H1 (cell line): Measurements from ENCODE around the gene LRRC32. TPM values are rescaled to one million over a fixed set of nuclear protein-coding genes. Genes with fewer than 3 reads are reported as not detected.

ENCODE experiments used
- CTCF ChIA-PET: fragments of 300-600 bp; sonication (Branson Sonifier 250); formaldehyde crosslinking; loops from one replicate; lab custom pipeline; 2021; ENCODE audit not compliant: partially characterized antibody; lab: Charles Lee
- POLR2A ChIA-PET: fragments of 300-600 bp; sonication (Branson Sonifier 250); formaldehyde crosslinking; loops from one replicate; lab custom pipeline; 2021; ENCODE audit warnings: inconsistent platforms; ENCODE audit not compliant: partially characterized antibody; lab: Charles Lee
- DNase-seq, 2 experiments: peaks; one replicate each; pipeline versions ENCODE4 v3.0.0 to v3.0.0-alpha.2; 2010 to 2022; ENCODE audit warnings: low spot score in 2 of 2, low read depth in 1 of 2, mixed read lengths in 1 of 2
- FAIRE-seq: peaks from 2 replicates; lab custom pipeline; 2011; peaks lifted over from hg19 to GRCh38; lab: Jason Lieb, UNC
- H2AFZ ChIP-seq: 2 replicates; pipeline ENCODE4 v1.8.1; 2012; ENCODE audit warnings: low read length, inconsistent platforms
- H2AK5ac ChIP-seq: 2 replicates; pipeline ENCODE4 v1.6.1; 2013; ENCODE audit warnings: low read depth, low read length
- H2BK120ac ChIP-seq: replicated peaks from 2 replicates; pipeline ENCODE3; 2013; ENCODE audit warnings: low read depth, low read length, inconsistent platforms
- H2BK12ac ChIP-seq: 2 replicates; pipeline ENCODE4 v1.6.1; 2013; ENCODE audit warnings: low read depth, low read length
- H2BK15ac ChIP-seq: 2 replicates; pipeline ENCODE4 v1.6.1; 2013; ENCODE audit warnings: low read length
- H2BK20ac ChIP-seq: 2 replicates; pipeline ENCODE4 v1.6.1; 2013; ENCODE audit warnings: low read length
- H2BK5ac ChIP-seq: 2 replicates; pipeline ENCODE4 v1.6.1; 2013; ENCODE audit warnings: low read depth, low read length
- H3K14ac ChIP-seq: 2 replicates; pipeline ENCODE4 v1.6.1; 2013; ENCODE audit warnings: inconsistent platforms; ENCODE audit not compliant: insufficient read length
- H3K18ac ChIP-seq: 2 replicates; pipeline ENCODE4 v1.6.1; 2013; ENCODE audit warnings: low read length; ENCODE audit errors: extremely low read depth
- H3K23ac ChIP-seq: 2 replicates; pipeline ENCODE4 v1.6.1; 2013; ENCODE audit warnings: inconsistent platforms; ENCODE audit not compliant: insufficient read length
- H3K23me2 ChIP-seq: 2 replicates; pipeline ENCODE4 v1.6.1; 2013; ENCODE audit warnings: low read depth, low read length
- H3K27ac ChIP-seq: 2 replicates; pipeline ENCODE4 v1.6.1; 2011; ENCODE audit warnings: low read depth, low read length, inconsistent platforms
- H3K27me3 ChIP-seq, 4 experiments: replicated peaks in 1 of 4; 1 replicate in 1 of 4; 2 replicates in 3 of 4; pipeline versions ENCODE4 v1.6.1 to v1.8.1; 2011 to 2013; ENCODE audit warnings: low read length in 3 of 4, mild to moderate bottlenecking in 3 of 4, inconsistent platforms in 2 of 4, mixed read lengths in 2 of 4, moderate library complexity in 1 of 4; ENCODE audit not compliant: control insufficient read depth in 3 of 4, insufficient read depth in 3 of 4; ENCODE audit errors: extremely low read depth in 1 of 4
- H3K36me3 ChIP-seq, 4 experiments: 2 replicates each; pipeline versions ENCODE4 v1.6.1 to v1.8.1; 2011 to 2013; ENCODE audit warnings: mild to moderate bottlenecking in 4 of 4, low read length in 3 of 4, moderate library complexity in 2 of 4, control low read depth in 1 of 4, inconsistent platforms in 1 of 4; ENCODE audit not compliant: insufficient read depth in 4 of 4, control insufficient read depth in 2 of 4
- H3K4ac ChIP-seq: replicated peaks from 2 replicates; pipeline ENCODE3; 2013; ENCODE audit warnings: low read length, low read depth, mixed read lengths, inconsistent platforms; ENCODE audit not compliant: insufficient read length
- H3K4me1 ChIP-seq, 4 experiments: replicated peaks in 1 of 4; 1 replicate in 1 of 4; 2 replicates in 3 of 4; pipeline versions ENCODE4 v1.6.1 to v1.8.1; 2011 to 2013; ENCODE audit warnings: low read length in 3 of 4, inconsistent platforms in 2 of 4, mixed read lengths in 1 of 4; ENCODE audit not compliant: insufficient read depth in 4 of 4, control insufficient read depth in 3 of 4
- H3K4me2 ChIP-seq, 2 experiments: 2 replicates each; pipeline versions ENCODE4 v1.6.1 to v1.8.1; 2011 to 2013; ENCODE audit warnings: low read depth in 2 of 2, low read length in 2 of 2, control low read depth in 1 of 2, inconsistent platforms in 1 of 2, mild to moderate bottlenecking in 1 of 2; ENCODE audit not compliant: insufficient read depth in 1 of 2
- H3K4me3 ChIP-seq, 4 experiments: fragments of 200-600, 300-600 bp in 1 of 4; sonication (generic), shearing (Covaris generic), sonication (Bioruptor Twin) in 1 of 4; 2 replicates each; pipeline versions ENCODE4 v1.5.1 to v1.8.1; 2011 to 2016; ENCODE audit warnings: low read length in 4 of 4, low read depth in 3 of 4, control low read depth in 2 of 4, inconsistent platforms in 2 of 4, mild to moderate bottlenecking in 2 of 4, mixed read lengths in 1 of 4, moderate library complexity in 1 of 4; ENCODE audit not compliant: insufficient read depth in 2 of 4; ENCODE audit errors: extremely low read depth in 1 of 4
- H3K56ac ChIP-seq: replicated peaks from 2 replicates; pipeline ENCODE3; 2013; ENCODE audit warnings: low read depth, mild to moderate bottlenecking, mixed read lengths, low read length, inconsistent platforms; ENCODE audit not compliant: insufficient read length
- H3K79me1 ChIP-seq: 2 replicates; pipeline ENCODE4 v1.6.1; 2013; ENCODE audit warnings: low read depth, low read length, control low read depth
- H3K79me2 ChIP-seq, 2 experiments: 2 replicates each; pipeline versions ENCODE4 v1.6.1 to v1.8.1; 2012 to 2013; ENCODE audit warnings: low read length in 2 of 2, mild to moderate bottlenecking in 2 of 2, inconsistent platforms in 1 of 2; ENCODE audit not compliant: insufficient read depth in 2 of 2, control insufficient read depth in 1 of 2
- H3K9ac ChIP-seq, 4 experiments: replicated peaks in 1 of 4; 1 replicate in 1 of 4; 2 replicates in 3 of 4; pipeline versions ENCODE4 v1.6.1 to v1.8.1; 2011 to 2013; ENCODE audit warnings: low read depth in 3 of 4, low read length in 3 of 4, control low read depth in 2 of 4, mild to moderate bottlenecking in 2 of 4, moderate library complexity in 2 of 4, inconsistent platforms in 1 of 4; ENCODE audit errors: extremely low read depth in 1 of 4
- H3K9me3 ChIP-seq, 2 experiments: 2 replicates each; pipeline versions ENCODE4 v1.6.1 to v1.8.1; 2012 to 2013; ENCODE audit warnings: mild to moderate bottlenecking in 2 of 2, moderate library complexity in 2 of 2, control low read depth in 1 of 2, inconsistent platforms in 1 of 2, low read depth in 1 of 2, low read length in 1 of 2, mixed read lengths in 1 of 2; ENCODE audit not compliant: insufficient read depth in 2 of 2
- H4K20me1 ChIP-seq, 2 experiments: replicated peaks in 1 of 2; 2 replicates each; pipeline versions ENCODE3 to v1.8.1; 2011 to 2013; ENCODE audit warnings: inconsistent platforms in 2 of 2, low read length in 2 of 2, mild to moderate bottlenecking in 1 of 2; ENCODE audit not compliant: insufficient read depth in 2 of 2, control insufficient read depth in 1 of 2
- H4K5ac ChIP-seq: 2 replicates; pipeline ENCODE4 v1.6.1; 2013; ENCODE audit warnings: low read length, low read depth, mixed read lengths, inconsistent platforms; ENCODE audit not compliant: insufficient read length
- H4K8ac ChIP-seq: 2 replicates; pipeline ENCODE4 v1.8.0; 2013; ENCODE audit warnings: mild to moderate bottlenecking, moderate library complexity, low read length, inconsistent platforms; ENCODE audit not compliant: insufficient read depth; ENCODE audit errors: extremely low read depth
- H4K91ac ChIP-seq: replicated peaks from 2 replicates; pipeline ENCODE3; 2013; ENCODE audit warnings: low read length, mixed read lengths, inconsistent platforms; ENCODE audit not compliant: insufficient read length
- BCL11A ChIP-seq, 2 experiments: IDR thresholded peaks; one replicate each; pipeline ENCODE4 v1.6.1; 2011; ENCODE audit warnings: low read depth in 2 of 2, low read length in 2 of 2, mild to moderate bottlenecking in 2 of 2
- CHD1 ChIP-seq: IDR thresholded peaks from 2 replicates; pipeline ENCODE4 v1.6.1; 2012; ENCODE audit warnings: low read depth, low read length, improper control_type of control experiment
- GTF2F1 ChIP-seq: IDR thresholded peaks from 2 replicates; pipeline ENCODE4 v1.6.1; 2012; ENCODE audit warnings: low read depth, low read length, improper control_type of control experiment, borderline replicate concordance
- KDM4A ChIP-seq: IDR thresholded peaks from one replicate; pipeline ENCODE4 v1.7.1; 2012; ENCODE audit warnings: low read depth, mild to moderate bottlenecking, moderate library complexity, low read length, inconsistent platforms; ENCODE audit not compliant: severe bottlenecking
- KDM5A ChIP-seq: fragments of 200-600 bp; IDR thresholded peaks from 2 replicates; pipeline ENCODE4 v1.7.1; 2012; ENCODE audit warnings: mild to moderate bottlenecking, low read length, inconsistent platforms, mixed read lengths
- SIRT6 ChIP-seq: IDR thresholded peaks from one replicate; pipeline ENCODE4 v1.7.1; 2012; ENCODE audit warnings: low read length, inconsistent platforms
- TBP ChIP-seq: IDR thresholded peaks from 2 replicates; pipeline ENCODE4 v1.6.1; 2011; ENCODE audit warnings: low read depth, low read length, improper control_type of control experiment
- ZNF274 ChIP-seq: IDR thresholded peaks from 2 replicates; pipeline ENCODE4 v1.7.0; 2012; ENCODE audit warnings: low read length, borderline replicate concordance; ENCODE audit errors: extremely low read depth
- WGBS, 2 experiments: shearing (Covaris generic) in 1 of 2; methylation state at CpG; one replicate each; pipeline versions ENCODE4 v1.1.6 to v1.1.7; 2013 to 2015; ENCODE audit warnings: low lambda C conversion rate in 2 of 2, mixed read lengths in 2 of 2, inconsistent platforms in 1 of 2, low coverage in 1 of 2, missing lambda C conversion rate in 1 of 2; ENCODE audit not compliant: insufficient replicate concordance in 2 of 2, insufficient coverage in 1 of 2, insufficient read length in 1 of 2; ENCODE audit errors: extremely low coverage in 1 of 2, missing lambda C conversion rate in 1 of 2; 5-methylcytosine and 5-hydroxymethylcytosine counted together
- polyA plus RNA-seq, 7 experiments: library from polyadenylated mRNA; depleted of rRNA in 3 of 7; stranded (reverse) in 5 of 7; unstranded in 2 of 7; fragments of >200 nt in 5 of 7; fragments of 200-250 nt in 2 of 7; gene quantifications; 1 replicate in 5 of 7; 2 replicates in 1 of 7; 4 replicates in 1 of 7; pipeline versions ENCODE4 v1.2.1 to v1.2.3, GENCODE V29; 2011 to 2013; ENCODE audit warnings: missing spikeins in 2 of 7, mixed read lengths in 2 of 7
- total RNA-seq: library from RNA; stranded (reverse); fragmentation: NEBNext Ultra II Directional; extraction: Animal tissue kit (Norgen Biotek cat#: 25700); gene quantifications from 2 replicates; pipeline ENCODE4 v1.2.1, GENCODE V29; 2021
- TF ChIP-seq, protein P1 (sequence below): IDR thresholded peaks from 2 replicates; pipeline ENCODE4 v1.6.1; 2012; ENCODE audit warnings: inconsistent platforms

LRRC32 gene
- total and polyA plus RNA-seq, 2 of the 8 experiments (the other 6 are each of a cell fraction or from before 2014, with no cell fraction given), result 0.99 to 1.9 TPM

DNA sequence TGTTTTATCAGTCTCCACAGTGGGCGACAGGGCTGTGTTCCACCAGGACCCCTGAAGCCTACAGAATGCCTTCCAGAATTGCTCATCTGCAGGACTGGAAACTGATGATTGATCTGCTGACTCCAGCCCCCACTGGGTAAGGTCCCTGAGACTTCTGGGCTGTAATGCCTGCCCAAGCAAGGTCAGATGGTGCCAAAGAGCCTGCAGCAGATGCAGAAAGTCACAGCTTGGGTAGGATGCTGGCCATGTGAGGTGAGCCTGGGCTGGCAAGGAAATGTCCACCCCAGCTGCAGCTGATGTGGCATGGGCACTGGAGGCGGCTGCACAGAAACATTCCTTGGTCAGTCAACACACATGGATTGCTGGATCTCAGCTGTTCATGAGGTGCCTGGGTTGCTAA lies 30.9 kb downstream of the LRRC32 start:
- Histone ChIP-seq H4K20me1 (no peaks in the 10 kb centered on the region), H3K14ac (no peak overlapping the region), H3K23ac (no peak overlapping the region), H3K27ac (no peak overlapping the region), H4K5ac (no peak overlapping the region), H4K91ac (no peak overlapping the region), H3K79me1 (no peaks in the 10 kb centered on the region), H2BK5ac (no peak overlapping the region), H3K9ac (no peak overlapping the region), H2AK5ac (no peak overlapping the region), H2BK12ac (no peak overlapping the region; the same call in 1 of the 2 replicates), H2BK20ac (no peak overlapping the region), H3K56ac (no peak overlapping the region), H3K23me2 (no peaks in the 10 kb centered on the region), H3K27me3 (no peaks in the 10 kb centered on the region), H3K18ac (no peak overlapping the region), H3K79me2 (no peaks in the 10 kb centered on the region), H2BK15ac (no peak overlapping the region), H3K4ac (no peak overlapping the region), H3K9me3 (no peaks in the 10 kb centered on the region), H4K8ac (no peak overlapping the region), H2AFZ (no peak overlapping the region), H3K4me1 (no peaks in the 10 kb centered on the region), H3K4me2 (no peak overlapping the region), H3K4me3 (no peak overlapping the region), H2BK120ac (no peak overlapping the region), H3K36me3 (no peaks in the 10 kb centered on the region)
- ChIA-PET POLR2A (no interaction called here), CTCF (interaction anchor here (2.1 kb wide), 1 partner anchor 41 kb away, joined by 8 read pairs; no protein-coding TSS in a partner anchor)
- FAIRE-seq (no peak), DNase-seq (no peak)
- 77% methylated on average over 2 of the region's 2 CpGs; no CpG with 5 or more reads in 1 of the 2 experiments for WGBS, 2 experiments
- TF ChIP-seq KDM4A, result no peak
- TF ChIP-seq, protein P1, sequence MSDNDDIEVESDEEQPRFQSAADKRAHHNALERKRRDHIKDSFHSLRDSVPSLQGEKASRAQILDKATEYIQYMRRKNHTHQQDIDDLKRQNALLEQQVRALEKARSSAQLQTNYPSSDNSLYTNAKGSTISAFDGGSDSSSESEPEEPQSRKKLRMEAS, result no peak
- TF ChIP-seq KDM5A, result no peak
- TF ChIP-seq SIRT6, result no peak
- TF ChIP-seq TBP, result no peak
- TF ChIP-seq ZNF274, result no peak
- TF ChIP-seq GTF2F1, result no peak
- no peak for TF ChIP-seq BCL11A (IDR thresholded peaks at IDR 0.05; ENCODE audit: low read depth in 2 of 2, low read length in 2 of 2)
- no peak for TF ChIP-seq CHD1
